ENCODE data around the gene LNX1. TPM values are rescaled to one million over a fixed set of nuclear protein-coding genes. Genes with fewer than 3 reads are reported as not detected.

Gene LNX1
- total and polyA plus RNA-seq, 2 of the 8 experiments (the other 6 are each of a cell fraction or from before 2014, with no cell fraction given): 2.7 to 3.8 TPM

- no peak for TF ChIP-seq CTCF (IDR thresholded peaks at IDR 0.05; ENCODE audit: control extremely low read depth in 1 of 3, insufficient read depth in 1 of 3, low read depth in 1 of 3, low read length in 3 of 3)
- no peak for TF ChIP-seq SRF (IDR thresholded peaks at IDR 0.05; ENCODE audit: low read depth, low read length)
- TF ChIP-seq TEAD4 (IDR thresholded peaks at IDR 0.05; ENCODE audit: low read depth, low read length): no peak
- TF ChIP-seq ASH2L (IDR thresholded peaks at IDR 0.05; ENCODE audit: low read length): no peak
Observed at GRCh38 chr4:53559021-53559620, 32.2 kb downstream of the LNX1 start (continued).

All from H1 (cell line).